Pons (tissue), 1 donor: ENCODE data around the gene FOXL2NB.

Experiments used
- DNase-seq: peaks from one replicate; pipeline ENCODE4 v3.0.0-alpha.2; 2016; ENCODE audit warnings: low spot score

Gene FOXL2NB

GRCh38 chr3:138933068-138933668 lies 13.8 kb upstream of the FOXL2NB start:
- no peak for DNase-seq

- DNase-seq: no peak
Observed at GRCh38 chr3:138933981-138934691, 12.9 kb upstream of the FOXL2NB start.

- no peak for DNase-seq
Observed at GRCh38 chr3:138935505-138935862, 11.5 kb upstream of the FOXL2NB start.

DNA sequence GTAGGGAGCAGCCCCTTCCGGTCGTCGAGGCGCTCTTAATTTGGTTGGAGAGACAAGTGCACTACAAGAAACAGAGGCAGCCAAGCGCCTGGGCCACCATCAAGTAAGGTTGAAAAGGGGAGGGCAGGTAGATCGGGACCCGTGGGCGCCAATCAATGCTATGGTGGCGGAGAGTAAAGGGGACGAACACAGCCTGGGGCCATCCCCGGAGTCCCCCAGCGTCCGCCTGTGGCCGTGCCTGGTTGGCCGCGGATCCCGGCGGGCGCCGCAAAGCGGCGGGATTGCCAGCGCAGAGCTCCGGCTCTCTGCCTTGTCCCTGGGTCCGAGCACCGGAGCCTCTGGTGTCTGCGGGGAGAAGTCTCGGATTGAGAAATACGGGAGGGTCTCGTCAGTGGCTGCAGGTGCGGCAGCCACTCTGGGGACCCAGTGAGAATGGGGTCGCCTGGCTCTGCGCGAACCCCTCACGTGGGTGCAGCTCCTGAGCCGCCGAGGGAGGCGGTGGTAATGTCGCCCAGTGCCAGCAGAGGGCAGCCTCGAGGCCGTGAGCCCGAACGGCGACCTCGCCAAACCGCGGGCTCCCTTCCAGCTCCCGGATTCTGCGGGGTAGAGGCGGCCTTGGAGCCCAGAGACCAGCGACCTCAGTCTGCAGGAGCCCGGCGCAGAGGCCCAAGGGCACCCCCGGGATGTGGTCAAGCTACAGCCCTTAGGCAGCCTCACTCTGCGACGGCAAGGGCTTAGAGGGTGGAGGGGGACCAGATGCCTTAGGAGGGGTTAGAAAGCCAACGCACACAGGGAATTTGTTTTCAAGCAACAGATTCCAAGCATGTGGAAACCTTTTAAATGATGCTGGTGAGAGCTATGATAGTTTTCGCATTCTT lies 10.9 kb upstream of the FOXL2NB start:
- DNase-seq: no peak

GRCh38 chr3:138936741-138937689 lies 10.0 kb upstream of the FOXL2NB start:
- DNase-seq: no peak

DNA sequence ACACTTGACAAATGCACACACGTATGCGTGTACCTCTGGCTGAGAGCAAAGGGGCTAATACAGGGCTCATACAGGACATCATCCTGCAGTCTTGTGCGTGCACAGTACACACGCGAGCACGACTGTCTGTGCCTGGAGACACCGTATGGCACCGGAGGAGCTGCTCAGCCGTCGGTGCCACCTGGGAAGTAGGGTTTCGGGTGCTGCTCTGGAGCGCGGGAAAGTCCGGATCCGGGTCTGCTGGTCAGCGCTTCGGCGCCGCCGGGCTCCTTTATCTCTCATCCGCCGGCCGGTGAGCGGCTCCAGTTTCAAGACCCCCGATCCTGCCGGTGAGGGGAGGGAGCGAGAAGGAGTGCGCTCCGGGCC lies 9.3 kb upstream of the FOXL2NB start:
- no peak for DNase-seq

DNA sequence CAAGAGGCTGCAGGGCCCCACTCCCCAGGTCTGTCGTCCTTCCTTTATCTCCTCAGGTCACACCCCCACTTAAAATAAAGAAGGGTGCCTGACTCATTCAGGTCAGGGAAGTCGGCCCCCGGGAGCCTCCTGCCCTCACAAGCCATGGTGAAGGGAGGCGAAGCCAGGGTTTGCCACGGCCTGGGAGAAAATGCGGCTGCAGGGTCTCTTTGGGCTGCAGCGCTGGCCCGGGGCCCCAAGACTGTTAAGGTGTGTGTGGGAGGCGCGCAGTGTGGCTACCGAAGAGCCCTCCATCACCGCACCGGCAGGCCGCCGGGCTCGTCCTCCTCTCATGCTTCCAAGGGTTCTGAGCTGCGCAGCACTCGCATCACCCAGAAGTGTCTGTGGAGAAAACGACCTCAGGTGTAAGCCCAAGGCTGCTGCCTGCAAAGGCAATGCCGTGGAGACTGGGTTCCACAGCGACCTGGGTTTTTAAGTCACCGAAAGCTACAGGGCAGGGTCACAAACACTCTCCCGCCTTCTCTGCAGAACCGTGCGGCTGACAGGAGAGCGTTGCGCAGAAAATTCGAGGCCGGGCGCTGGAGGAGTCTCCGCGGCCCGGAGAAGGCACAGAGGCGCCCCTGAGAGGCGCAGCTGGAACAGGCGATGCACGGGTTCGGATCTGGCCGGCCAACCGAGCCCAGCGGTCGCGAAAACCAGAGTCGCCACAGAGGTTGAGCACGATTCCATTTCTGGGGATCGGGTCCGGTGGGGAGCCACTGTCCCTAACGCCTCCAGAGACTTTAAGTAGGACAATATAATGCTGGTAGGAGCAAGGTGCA lies 8.8 kb upstream of the FOXL2NB start:
- DNase-seq: no peak

GRCh38 chr3:138938877-138939560 lies 8.0 kb upstream of the FOXL2NB start:
- DNase-seq: no peak

GRCh38 chr3:138939561-138940241 lies 7.3 kb upstream of the FOXL2NB start:
- DNase-seq: no peak

GRCh38 chr3:138940446-138940845 lies 6.6 kb upstream of the FOXL2NB start:
- no peak for DNase-seq

GRCh38 chr3:138941259-138941885 lies 5.6 kb upstream of the FOXL2NB start:
- no peak for DNase-seq

DNA sequence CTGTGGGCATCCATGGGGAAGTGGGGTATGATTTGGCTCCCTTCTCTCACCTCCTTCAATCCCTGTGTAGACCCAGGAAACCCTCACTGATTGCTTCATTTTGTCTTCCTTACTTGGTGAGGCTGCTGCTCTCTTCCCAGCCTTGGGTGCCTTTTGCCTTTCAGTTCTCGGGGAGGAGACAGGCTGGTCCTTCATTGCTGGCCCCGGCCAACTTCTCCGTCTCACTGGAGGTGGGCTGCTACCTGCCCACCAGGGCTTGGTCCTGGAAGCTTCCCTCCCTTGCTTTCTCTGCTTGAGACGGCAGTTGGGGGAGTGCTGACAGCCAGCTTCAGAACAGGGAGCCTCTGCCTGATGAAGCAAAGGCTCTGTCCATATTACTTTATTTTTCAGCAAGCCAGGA lies 4.7 kb upstream of the FOXL2NB start:
- DNase-seq: no peak

DNA sequence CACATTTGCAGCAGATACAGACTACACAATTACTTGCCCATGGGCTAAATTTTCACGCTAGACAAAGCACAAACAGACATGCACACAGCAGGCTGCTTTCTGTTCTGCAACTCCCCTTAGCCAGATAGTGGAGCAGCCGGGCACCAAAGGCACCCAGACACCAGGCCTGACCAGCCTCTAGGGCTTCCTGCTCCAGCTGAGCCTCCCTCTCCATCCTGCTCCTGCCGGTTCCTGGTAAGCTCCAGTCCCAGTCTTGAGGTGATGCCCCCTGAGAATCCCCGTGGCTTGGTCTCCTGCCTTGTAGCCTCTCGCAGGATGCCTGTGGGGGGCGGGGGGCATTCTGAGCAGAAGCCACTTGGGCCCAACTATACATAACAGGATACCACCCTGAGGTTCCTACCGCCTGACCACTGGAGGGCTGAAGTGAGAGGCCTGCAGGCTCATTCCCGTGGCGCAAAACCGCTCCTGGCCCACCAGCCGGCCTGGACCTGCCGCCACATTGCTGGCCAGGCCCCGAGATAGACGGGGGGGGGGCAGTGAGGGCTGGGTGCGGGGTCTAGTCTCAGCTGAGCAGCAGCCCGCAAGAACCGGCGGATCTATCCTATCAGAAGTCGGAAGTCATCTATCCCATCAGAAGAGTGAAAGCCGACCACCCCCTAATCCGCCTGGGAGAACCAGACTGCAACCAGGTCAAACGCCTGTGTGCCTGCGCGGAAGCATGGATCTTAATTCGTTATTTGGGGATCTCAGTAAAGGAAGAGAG lies 4.0 kb upstream of the FOXL2NB start:
- no peak for DNase-seq

DNA sequence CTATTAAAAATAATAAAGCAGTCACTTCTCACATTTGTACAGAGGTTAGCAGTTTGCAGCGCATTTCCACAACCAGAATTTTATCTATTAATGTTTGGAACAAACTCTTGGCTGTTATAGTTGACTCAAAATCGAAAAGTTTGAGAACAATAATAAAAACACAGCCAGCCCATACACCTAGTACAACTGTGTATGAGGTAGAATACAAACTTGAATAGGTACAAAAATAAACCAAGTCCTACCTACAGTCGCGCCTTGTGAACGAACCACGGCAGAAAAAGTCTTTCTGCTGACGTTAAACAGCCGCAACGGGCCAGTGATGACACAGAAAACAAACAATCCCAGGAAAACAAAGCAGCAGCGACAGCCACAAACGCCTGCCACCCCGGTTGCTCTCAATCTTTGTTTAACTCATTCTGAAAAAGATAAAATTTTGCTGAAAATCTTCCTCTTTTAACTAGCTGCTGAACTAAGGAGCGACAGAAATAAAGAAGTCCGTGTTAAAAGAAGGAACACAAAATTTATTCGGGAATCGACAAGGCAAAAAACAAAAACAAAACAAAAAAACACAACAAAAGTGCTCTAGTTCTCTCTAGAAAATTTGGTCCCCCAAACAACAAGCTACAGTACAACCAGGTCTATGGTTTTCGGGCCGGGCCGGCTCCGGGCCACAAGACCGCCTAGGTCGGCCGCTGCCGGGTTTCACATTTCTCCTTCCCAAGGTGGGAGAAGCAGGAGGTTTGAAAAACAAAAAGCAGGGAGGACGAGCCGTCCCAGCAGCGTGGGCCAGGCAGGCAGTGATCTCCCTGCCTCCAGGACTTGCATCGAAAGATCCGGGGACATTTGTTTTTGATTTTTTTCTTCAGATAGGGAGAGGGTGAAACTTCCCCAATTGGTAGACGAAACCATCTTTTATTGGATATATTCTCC lies 3.0 kb upstream of the FOXL2NB start:
- DNase-seq: no peak

GRCh38 chr3:138944654-138944928 lies 2.4 kb upstream of the FOXL2NB start:
- no peak for DNase-seq

GRCh38 chr3:138944929-138945708 lies 1.9 kb upstream of the FOXL2NB start:
- DNase-seq: no peak
